Activated naive CD4-positive, alpha-beta T cell treated with anti-CD3 and anti-CD28 coated beads, Interleukin-2, amount 50 U/mL, for 16 hours (primary cell): ENCODE measurements around the gene GLI2.

Experiments
- DNase-seq: peaks from one replicate; pipeline ENCODE4 v3.0.0-alpha.2; 2020

Gene GLI2

GRCh38 chr2:120735746-120736170 lies at the start of gene GLI2:
TSS of gene GLI2 (plus strand) at chr2:120735868. CDS start at chr2:120797321, 61,453 bp downstream.
- no peak for DNase-seq

DNA sequence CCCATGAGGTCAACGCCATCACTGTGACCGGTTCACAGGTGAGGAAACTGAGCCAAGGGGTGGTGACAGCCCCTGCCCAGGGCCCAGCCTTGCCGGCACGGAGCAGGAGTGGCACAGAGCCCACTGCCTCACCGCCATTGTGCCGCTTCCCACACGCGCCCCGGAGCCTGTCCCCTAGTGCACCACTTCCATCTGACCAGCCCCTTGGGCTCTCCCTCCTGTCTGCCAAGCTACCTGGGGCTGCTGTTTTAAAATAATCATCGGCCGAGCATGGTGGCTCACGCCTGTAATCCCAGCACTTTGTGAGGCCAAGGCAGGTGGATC lies 49.7 kb upstream of the GLI2 start:
- DNase-seq = no peak

DNA sequence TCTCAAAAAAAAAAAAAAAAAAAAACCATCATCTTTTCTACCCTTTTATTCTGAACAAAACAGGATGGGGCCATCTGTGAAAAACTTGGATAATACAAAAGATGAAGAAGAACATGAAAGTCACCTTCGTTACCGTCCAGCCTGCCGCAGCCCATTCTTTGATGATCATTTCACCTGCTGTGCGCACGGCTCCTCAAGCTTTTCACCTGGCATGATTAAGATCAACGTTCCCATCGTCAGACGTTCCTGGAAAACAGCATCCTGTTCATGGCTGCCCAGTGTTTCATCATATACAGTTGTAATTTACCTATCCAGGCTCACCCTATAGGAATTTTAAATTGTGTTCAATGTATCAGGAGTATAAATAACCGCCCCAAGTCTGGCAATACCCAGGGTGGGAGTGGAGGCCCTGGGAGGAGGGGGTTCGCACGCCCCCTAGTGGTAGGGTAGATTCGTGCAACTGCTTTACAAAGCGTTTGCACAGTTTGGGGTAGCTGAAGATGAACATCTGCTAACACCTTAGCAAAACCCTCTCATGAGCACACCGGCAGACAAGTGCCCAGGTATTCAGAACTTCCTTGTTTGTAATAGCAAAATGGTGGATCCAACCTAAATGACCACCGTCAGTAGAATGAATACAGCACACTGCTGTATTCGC lies 49.0 kb upstream of the GLI2 start:
- no peak for DNase-seq

DNA sequence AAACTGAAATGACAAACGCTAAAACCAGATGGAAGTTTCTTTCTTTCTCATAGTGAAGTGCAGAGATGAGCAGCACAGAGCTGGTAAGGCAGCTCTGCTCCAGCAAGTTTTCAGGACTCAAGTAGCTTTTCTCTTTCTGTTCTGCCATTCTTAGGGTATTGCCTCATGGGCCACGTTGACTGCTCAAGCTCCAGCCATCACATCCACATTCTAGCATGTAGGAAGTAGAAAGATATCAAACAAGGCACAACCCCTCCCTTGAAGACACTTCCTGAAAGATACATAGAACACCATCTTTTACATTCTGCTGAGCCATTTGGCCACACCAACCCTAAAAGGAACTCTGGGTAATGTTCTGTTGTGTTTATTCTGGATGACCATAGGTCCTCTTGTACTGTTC lies 48.5 kb upstream of the GLI2 start:
- no peak for DNase-seq

GRCh38 chr2:120690521-120690920 lies 45.1 kb upstream of the GLI2 start:
- DNase-seq = no peak

GRCh38 chr2:120691410-120691809 lies 44.3 kb upstream of the GLI2 start:
- DNase-seq = no peak

- DNase-seq = no peak
These were observed 43.0 kb upstream of the GLI2 start for GRCh38 chr2:120692691-120693090.

DNA sequence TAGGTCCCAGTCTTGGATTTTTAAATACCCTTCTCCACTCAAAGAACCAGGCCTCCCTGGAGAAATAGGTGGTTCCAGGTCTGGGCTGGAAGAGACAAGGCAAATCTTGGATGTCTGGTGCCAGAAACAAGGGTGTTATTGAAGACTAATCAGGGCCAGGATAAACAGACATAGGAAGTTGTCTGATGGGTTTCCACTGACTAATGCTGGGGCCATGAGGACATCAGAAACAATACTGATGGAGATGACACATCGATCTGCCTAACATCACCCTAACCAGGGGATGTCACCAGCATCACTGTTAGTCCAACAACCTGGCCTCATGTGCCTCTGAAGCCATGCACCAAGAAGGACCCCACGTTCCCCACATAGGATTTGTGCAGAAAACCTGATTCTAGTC lies 42.5 kb upstream of the GLI2 start:
- no peak for DNase-seq

GRCh38 chr2:120694034-120694433 lies 41.6 kb upstream of the GLI2 start:
- DNase-seq = no peak

- DNase-seq = no peak
These were observed 38.2 kb upstream of the GLI2 start for GRCh38 chr2:120697471-120697870.

GRCh38 chr2:120699292-120699691 lies 36.4 kb upstream of the GLI2 start:
- no peak for DNase-seq

DNA sequence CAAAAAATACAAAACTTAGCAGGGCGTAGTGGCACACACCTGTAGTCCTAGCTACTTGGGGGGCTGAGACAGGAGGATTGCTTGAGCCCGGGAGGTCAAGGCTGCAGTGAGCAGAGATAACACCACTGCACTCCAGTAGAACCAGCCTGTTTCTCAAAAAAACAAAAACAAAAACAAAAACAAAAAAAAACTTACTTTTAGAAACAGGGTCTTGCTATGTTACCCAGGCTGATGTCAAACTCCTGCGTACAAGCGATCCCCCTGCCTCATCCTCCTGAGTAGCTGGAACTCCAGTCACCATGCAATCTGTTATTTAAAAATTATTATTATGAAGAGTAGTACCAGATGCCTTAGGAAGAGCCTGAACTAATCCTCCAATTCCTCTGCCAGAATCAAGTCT lies 35.0 kb upstream of the GLI2 start:
- no peak for DNase-seq

- DNase-seq = no peak
These were observed 34.6 kb upstream of the GLI2 start for GRCh38 chr2:120701096-120701495.

DNA sequence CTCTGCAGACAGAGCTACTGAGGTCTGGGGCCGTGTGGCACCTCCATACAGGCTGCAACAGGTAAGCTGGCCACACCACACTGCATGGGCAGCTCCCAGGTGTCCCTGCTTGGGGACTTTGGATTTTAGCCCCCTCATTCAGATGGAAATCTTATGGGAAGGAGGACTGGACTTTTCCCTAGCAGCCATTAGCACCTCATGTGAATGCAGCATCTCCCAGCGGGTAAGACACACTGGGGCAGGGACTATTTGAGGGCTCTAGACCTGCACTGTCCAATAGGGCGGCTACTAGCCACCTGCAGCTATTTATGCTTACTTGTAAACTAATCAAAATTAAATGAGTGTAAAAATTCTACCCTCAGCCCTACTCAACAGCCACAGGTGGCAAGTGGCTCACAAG lies 34.2 kb upstream of the GLI2 start:
- DNase-seq = no peak

DNA sequence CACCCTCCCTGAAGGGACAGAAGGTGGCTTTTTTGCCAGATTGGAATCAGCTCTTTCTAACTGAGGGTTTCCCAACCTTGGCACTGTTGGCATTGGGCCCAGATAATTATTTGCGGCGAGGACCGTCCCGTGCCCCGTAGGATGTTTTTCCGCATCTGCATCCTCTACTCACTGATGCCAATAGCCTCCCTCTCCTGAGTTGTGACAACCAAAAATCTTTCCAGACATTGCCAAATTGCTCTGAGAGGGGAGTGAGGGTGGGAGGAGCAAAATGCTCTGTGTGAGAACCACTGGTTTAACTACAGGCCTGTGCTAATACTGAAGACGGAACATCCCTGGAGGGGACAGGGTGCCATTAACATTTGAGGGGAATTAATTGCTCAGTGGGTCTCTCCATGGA lies 33.6 kb upstream of the GLI2 start:
- no peak for DNase-seq

GRCh38 chr2:120702801-120703200 lies 32.9 kb upstream of the GLI2 start:
- DNase-seq = no peak

DNA sequence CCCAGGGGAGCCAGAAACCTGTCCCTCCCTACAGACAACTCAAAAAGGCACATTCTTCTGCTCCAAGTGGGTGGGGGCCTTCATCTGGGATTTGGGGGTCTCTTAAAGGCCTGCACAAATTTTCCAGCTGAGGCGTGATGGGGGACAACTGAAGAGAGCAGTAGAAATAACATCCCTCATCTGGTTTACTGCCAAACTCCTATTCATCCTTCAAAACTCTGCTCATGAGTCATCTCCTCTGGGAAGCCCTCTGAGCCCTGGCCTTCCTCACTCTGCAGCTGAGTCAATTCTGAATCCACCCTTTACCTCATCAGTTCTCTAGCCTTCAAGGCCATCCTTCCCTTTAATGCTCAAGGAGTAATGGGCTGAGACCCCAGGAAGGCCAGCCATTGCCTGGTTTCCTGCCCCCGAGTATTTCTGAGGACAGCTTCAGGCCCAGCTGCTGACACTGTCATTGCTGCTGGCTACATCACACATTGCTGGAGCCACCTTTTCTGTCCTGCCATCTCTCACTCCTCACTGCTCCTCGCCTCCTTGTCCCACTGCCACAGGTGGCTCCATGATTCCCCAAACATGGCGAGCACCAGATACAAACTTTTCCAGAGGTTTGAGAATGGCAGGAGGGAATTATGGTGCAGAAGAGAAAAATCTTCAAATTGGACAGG lies 32.2 kb upstream of the GLI2 start:
- DNase-seq = no peak

DNA sequence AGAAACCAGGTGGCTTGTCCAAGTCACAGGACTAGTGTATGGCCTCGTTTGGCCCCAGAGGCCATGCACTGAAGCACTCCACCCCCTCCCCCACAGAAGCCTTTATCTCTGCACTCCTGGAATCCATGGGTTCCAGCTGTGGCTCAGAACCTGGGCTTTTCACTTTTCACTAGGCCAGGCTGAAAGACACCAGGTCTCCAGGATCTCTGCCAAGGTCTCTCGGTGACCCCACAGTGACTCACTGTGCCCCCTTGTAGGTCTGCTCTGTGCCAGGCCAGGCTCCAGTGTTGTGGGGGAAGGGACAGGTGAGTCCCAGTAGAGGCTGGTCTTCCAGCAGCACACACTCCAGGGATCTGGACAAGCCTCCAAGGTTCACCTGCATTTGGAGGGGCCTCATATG lies 31.0 kb upstream of the GLI2 start:
- DNase-seq = no peak

- DNase-seq = no peak
These were observed 27.9 kb upstream of the GLI2 start for GRCh38 chr2:120707816-120708215.

GRCh38 chr2:120708944-120709607 lies 26.6 kb upstream of the GLI2 start:
- no peak for DNase-seq

- DNase-seq = no peak
These were observed 26.0 kb upstream of the GLI2 start for GRCh38 chr2:120709608-120710041.

- no peak for DNase-seq
These were observed 25.4 kb upstream of the GLI2 start for GRCh38 chr2:120710256-120710655.

GRCh38 chr2:120711694-120712093 lies 24.0 kb upstream of the GLI2 start:
- DNase-seq = no peak

DNA sequence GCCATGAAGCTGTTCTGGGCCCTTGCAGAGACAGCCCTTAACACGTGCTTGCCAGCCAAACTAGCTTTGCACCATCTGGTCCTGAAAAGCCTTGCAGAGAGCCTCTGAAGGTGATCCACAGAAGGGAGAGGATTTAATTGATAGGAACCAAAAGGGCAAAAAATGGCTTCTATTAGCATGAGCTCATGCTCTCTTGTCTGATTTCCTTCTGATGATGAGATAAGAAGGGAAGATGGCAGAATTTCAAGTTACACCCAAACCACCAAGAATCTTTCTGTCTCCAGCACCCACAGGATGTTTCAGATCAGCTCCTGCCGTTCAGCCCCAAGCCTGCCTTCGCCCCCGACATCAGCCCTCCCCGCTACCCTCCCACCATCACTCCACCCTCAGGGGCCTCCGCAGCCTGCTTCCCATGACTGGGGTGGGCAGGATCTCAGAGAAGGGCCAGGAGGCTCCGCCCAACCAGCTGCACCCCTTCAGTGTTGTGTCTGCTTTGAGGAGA lies 23.4 kb upstream of the GLI2 start:
- no peak for DNase-seq
